GM04503 (cell line): Measurements from ENCODE around the gene MCEE.
"Not testable (repeated sequence)": the region's sequence is repeated elsewhere in the genome, so short reads cannot be mapped to it uniquely, and the experiment has no call there.

Experiments
- DNase-seq: peaks from one replicate; pipeline ENCODE4 v3.0.0-alpha.2; 2012; ENCODE audit warnings: low read depth

MCEE gene

DNA sequence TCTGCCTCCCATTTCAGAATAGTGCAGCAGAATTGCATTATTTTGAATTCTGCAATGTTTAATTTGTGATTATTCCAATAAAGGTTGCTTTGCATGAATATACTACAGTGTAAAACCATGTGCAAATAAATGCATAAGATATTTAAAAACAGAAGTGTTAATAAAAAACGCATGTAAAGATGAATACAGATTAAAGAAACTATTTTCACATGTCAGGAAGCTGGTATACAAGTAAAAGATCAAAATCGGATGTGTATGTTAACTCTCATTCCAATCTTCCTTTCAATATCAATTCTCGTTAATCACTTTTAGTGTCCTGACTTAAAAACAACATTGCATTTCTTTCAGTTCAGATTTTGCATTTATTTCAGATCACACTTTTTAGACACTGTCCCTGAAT, 3.1 kb downstream of the MCEE start:
- DNase-seq, result no peak

DNA sequence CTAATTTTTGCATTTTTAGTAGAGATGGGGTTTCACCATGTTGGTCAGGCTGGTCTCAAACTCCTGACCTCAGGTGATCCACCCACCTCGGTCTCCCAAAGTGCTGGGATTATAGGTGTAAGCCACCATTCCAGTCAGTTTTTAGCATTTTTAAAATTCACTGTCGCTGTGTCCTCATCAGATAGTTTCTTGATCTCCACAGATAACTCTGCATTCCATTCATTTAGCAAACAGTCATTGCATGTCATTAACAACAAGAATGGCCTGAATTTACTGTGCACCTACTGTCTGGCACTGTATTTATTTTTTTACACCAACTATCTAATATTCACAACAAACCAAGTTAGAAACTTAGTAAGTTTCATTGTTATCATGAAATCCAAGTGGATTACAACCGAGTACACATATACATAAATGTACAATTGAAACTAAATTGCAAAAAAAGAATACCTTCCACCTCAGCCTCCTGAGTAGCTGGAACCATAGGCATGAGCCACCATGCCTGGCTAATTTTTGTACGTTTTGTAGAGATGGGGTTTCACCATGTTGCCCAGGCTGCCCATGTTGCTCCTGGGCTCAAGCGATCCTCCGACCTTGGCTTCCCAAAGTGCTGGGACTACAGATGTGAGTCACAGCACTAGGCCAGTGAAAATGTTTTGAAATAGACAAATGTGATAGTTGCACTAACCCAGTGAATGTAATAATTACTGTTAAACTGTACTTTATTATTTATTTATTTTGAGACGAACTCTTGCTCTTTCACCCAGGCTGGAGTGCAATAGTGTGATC, 4.3 kb downstream of the MCEE start:
- DNase-seq, result no peak

DNA sequence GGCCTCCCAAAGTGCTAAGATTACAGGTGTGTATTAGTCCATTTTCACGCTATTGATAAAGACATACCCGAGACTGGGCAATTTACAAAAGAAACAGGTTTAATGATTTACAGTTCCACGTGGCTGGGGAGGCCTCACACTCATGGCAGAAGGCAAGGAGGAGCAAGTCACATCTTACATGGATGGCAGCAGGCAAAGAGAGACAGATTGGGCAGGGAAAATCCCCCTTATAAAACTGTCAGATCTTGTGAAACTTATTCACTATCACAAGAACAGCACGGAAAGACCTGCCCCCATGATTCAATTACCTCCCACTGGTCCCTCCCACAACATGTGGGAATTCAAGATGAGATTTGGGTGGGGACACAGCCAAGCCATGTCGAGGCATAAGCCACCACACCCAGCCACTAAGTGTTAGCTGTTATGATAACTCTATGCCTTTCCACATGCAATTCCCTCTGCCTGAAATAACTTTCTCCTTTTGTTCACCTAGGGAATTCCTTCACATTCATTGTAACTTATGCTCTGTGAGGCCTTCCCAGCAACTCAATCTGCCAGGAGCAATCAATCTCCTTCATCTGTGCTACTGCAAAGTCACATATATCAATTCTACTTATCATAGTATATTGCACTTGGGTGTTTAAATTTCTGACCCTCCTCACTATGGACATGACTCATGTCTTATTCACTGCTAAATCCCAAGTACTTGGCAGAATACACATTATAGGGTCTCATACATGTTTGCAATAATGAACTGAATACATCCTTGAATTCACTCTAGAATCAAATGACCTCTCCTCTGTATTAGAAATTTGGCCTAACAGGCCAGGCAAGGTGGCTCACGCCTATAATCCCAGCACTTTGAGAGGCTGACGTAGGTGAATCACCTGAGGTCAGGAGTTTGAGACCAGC, 7.4 kb downstream of the MCEE start:
- no peak for DNase-seq

DNA sequence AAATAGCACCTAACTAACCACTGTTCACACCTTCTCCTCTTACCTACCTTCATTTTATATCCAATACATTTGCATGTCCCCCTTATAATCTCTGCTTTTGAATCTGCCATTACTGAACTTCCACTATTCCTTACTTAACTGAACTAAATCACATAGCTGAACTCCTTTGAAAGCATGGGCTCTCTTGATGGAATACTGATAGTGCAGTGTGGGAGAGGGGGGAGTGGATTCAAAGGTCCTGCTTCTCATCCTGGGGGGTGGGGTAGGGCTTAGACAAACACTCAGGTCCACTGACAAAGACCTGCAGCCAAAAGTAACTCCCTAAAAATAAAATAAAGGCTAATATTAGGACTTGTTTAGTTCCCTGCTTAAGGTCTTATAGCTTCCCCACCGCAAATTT, 8.6 kb downstream of the MCEE start:
- no peak for DNase-seq

DNA sequence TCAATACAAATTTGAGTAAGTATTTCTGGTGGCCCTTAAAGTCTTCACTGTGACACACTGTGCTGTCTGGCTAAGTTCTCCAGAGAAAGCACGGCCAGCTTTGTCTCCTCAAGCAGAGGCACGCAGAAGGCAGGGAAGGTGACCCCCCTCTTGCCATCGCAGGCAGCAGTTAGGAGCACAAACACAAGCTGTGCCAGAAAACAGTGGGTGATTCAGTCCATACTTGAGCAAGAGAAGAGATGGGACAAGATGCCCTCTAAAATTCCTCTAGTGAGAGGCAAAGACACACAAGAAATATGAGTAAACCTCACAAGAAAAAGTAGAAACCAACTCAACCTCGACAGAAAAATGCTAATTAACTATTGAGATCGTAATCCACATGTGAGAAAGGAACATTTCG, 9.8 kb downstream of the MCEE start:
- DNase-seq, result no peak

DNA sequence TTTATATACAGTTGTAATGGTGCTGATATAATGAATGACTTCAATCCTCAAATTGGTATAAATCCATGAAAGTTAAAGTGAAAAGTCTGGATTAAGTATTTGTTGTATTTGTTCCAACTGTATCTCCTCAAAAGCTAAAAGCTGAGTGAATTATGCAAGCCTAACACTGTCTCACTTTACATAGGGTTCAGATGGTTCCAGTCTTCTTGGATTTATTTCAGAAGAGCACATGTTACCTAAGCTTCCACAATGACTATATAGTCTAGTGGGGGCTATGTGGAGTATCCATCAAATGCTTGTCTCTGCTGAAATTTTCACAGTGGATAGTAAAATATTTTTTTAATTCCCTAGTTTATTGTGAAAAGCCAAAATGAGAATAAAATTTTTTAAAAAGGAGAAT, 13.0 kb downstream of the MCEE start:
- no peak for DNase-seq

DNA sequence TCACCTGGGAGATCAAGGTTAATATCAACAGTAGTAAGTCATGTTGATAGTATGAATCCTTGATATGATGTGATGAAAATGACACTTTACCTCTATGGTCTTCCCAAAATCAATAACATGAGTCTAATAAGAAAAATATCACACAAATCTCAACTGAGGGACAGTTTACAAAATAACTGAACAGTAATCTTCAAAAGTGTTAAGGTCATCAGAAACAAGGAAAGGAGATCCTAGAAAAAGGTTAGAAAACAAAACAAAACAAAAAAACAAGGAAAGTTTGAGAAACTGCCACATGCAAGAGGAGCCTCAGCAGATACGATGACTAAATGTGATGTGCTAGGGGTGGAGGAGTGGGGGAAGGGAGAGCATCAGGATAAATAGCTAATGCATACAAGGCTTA, 16.2 kb downstream of the MCEE start:
- DNase-seq, result no peak

DNA sequence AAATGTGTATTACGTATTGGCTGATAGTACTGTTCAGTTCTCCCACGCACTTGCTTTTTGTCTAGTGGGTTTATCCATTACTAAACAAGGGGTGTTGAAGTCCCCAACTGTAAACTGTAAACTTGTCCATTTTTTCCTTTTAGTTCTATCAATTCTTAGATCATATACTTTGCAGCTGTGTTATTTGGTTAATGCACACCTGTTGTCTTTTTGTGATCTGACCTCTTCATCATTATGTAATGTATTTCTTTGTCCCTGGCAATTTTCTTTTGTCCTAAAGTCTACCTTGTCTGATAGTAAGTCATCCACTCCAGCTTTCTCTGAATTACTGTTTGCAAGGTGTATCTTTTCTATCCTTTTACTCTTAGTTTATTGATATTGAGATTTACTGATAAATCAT, 21.9 kb downstream of the MCEE start:
- no peak for DNase-seq

DNA sequence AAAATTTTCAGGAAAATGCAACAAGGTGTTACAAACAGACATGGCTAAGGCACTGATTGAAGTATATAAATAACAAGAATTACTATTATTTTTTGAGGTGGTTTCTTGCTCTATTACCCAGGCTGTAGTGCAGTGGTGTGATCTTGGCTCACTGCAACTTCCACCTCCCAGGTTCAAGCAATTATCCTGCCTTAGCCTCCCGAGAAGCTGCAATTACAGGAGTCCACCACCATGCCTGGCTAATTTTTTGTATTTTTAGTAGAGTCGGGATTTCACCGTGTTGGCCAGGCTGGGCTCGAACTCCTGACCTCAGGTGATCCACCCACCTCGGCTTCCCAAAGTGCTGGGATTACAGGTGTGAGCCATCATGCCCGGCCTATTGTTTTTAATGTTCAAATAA, 23.6 kb downstream of the MCEE start:
- not testable (repeated sequence) for DNase-seq

DNA sequence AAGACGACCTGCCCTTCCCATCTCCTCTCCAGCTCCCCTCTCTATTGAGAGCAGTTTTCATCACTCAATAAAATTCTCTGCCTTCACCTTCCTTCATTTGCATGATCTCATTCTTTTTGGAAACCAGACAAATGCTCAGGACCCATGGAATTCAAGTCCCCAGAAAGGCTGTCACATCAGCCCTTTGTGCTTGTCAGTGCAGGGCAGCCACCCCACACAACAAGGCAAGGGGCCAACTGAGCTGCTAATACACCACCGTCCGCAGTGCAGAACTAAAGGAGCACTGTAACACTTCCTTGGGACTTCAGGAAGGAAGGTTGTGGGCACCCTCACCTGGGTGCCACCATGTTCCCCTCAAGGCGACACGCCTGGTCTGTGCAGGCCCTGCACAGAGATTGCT, 26.2 kb downstream of the MCEE start:
- DNase-seq, result no peak

DNA sequence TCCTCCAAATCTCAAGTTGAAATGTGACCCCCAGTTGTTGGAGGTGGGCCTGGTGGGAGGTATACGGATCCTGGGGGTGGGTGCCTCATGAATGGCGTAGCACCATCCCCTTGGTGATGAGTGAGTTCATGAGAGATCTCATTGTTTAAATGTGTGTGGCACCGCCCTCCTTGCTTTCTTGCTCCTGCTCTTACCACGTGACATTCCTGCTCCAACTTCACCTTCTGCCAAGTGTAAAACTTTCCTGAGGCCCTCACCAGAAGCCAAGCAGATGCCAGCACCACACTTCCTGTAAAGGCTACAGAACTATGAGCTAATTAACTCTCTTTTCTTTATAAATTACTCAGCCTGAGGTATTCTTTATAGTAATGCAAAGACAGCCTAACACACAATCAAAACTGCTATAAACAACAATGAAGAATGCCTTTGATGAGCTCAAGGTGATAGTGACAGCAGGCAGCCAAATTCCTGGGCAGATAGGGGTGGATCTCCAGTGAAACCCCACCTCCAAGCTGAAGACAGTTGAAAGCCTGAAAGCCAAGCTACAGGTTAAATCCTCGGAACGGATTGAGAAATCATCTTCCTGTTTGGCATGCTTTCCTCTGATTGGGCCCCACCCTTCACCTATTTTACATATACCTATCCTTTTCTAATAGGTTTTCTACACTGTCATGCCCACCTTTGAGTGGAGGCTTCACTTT, 26.9 kb downstream of the MCEE start:
- no peak for DNase-seq

DNA sequence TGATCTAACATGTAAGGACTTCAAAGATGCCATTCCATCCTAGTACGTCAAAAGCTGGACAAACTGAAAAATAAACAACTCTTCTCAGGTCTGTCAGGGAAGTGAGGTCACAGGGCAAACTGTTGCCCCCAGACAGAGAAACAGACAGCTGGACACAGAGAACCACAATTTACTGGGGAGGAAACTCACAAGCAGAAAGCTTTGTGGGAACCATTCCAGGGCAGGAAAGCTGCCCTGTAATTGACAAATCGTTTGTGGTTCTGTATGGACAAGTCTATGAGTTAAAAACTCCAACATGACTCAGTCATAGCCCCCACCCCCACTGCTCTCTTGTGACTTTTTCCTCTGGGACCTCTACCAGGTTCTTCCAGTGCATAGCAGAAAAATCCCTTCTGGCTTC, 28.4 kb downstream of the MCEE start:
- DNase-seq, result peak; percentile 55

DNA sequence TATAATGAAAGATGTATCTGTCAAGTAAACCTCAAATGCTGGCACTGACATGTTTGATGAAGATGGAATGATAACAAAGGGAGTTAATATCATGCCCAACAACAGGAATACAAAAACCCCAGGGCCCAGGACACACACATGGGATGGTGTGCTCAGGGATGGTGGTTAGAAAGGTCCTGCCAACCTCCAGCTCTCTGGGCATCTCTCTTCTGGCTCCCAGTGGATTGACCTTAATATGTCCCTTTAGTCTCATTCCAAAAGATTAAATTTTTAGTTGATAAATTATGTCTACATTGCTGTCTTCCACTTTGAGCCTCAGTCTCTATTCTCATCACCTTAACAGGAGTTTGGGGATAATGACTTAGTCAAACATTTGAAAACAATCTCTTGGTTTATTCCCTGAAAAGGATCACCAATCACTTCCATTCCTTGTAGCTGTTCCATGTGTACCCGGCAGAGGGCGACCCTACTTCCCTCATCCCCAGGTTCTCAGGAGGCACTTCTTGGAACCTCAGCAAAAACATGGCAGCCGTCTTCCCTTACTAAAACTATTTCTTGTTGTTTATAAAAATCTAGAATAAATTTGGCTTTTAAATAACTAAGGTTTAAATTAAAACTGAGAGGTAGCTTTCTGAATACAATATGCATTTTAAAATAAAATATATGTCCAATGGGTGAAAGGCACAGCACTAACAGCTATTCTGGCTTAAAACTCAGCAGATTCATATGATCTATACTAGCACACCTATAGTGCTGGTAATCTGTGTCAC, 29.6 kb downstream of the MCEE start:
- peak; percentile 11 for DNase-seq

DNA sequence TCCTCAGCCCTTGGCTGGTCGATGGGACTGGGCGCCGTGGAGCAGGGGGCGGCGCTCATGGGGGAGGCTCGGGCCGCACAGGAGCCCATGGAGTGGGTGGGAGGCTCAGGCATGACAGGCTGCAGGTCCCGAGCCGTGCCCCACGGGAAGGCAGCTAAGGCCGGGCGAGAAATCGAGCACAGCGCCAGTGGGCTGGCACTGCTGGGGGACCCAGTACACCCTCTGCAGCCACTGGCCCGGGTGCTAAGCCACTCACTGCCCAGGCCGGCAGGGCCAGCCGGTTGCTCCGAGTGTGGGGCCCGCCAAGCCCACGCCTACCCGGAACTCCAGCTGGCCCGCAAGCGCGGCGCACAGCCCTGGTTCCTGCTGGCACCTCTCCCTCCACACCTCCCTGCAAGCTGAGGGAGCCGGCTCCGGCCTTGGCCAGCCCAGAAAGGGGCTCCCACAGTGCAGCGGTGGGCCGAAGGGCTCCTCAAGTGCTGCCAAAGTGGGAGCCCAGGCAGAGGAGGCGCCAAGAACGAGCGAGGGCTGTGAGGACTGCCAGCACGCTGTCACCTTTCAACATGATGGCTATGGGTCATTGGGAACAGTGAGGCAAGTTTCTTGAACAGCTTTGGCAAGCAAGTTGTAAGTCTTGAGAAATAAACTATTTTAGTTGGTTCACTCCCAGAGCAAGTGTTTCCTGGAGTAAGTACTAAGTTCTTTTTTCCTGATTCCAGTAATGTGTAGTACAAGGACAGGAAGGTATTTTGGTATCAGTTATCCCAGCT, 37.4 kb downstream of the MCEE start:
- not testable (repeated sequence) for DNase-seq

DNA sequence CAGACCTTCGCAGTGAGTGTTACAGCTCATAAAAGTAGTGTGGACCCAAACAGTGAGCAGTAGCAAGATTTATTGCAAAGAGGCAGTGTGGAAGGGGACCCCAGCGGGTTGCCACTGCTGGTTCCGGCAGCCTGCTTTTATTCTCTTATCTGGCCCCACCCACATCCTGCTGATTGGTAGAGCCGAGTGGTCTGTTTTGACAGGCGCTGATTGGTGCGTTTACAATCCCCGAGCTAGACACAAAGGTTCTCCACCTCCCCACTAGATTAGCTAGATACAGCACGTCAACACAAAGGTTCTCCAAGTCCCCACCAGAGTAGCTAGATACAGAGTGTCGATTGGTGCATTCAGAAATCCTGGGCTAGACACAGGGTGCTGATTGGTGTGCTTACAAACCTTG, 38.2 kb downstream of the MCEE start:
- not testable (repeated sequence) for DNase-seq

DNA sequence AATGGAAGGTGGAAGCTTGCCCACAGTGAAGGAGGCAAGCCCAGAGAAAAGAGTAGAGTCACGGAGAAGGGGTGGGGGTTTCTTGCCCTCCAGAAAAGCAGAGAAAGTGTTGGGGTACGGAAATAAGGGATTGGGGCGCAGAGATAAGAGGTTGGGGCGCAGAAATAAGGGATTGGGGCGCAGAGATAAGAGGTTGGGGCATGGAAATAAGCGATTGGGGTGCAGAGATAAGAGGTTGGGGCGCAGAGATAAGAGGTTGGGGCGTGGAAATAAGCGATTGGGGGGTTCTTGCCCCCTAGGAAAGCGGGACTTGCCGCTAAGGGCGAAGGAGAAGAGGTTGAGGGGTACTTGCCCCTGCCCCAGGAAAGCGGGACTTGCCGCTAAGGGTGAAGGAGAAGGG, 40.6 kb downstream of the MCEE start:
- DNase-seq, result not testable (repeated sequence)

DNA sequence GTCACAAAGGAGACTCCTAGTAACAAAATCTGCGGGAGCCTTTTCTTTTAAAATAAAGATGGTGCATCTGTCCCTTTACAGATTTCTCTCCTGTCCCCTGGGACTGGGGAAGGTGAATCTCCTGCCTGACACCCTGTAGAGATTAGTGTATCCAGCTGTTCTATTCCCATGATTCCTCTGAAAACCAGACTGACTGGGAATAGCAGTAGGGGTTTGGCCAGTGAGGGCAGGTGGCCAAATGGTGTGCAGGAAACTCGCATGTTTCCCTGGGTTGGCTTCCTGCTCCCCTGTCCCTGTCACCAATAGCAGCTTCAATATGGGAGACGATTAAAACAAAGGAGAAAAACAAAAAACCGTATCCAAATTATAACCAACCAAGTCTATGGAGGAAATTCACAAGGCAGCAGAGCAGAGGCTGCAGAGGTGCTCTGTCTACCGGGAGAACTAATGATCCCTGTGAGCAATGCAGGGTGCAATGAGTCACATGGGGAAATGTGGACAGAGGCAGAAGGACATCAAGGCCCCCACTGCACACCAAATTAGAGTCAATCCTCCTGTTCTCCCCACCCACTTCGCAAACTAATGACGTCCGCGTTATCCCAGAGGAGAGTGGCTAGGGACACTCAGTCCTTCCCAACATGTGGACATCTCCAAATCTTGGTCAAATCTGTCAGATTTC, 44.6 kb downstream of the MCEE start:
- DNase-seq, result not testable (repeated sequence)

DNA sequence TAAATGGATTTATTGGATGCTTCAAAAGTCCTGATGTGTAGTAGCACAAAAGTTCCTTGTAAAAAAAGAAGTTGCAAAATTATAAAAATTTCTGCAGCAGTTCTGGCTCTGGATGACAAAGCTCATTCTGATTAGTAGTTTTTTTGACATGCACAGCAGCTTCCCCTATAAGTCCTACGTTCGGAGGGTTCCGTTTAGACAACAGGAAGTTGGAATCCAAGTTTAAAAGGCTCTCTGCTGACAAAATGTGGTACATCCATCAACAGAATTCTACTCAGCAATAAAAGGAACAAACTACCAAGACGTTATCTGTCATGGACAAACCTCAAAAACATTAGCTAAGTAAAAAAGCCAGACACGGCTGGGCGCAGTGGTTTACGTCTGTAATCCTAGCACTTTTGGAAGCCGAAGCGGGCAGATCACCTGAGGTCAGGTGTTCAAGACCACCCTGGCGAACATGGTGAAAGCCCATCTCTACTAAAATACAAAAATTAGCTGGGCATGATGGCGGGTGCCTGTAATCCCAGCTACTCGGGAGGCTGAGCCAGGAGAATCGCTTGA, 46.2 kb downstream of the MCEE start:
- DNase-seq, result not testable (repeated sequence)

DNA sequence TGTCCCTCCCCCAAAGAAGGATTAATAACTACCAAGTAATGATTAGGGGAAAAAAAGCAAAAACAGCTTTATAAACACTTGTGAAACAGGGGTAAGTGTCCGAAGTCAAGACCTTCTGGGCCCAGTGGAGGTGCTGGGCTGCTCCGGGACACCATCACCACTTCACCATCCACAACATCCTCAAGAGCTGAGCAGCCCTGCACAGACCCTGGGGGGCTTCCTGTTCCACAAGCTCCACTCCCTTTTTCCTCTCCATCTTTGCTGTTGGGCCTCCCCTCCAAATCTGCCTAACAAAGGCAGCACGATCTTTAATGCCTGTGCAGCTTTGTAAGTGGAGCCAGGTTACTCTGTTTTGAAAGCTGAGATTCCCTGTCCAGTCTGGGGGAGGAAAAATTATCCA, 46.7 kb downstream of the MCEE start:
- not testable (repeated sequence) for DNase-seq
